Caco-2 (cell line): ENCODE results near the gene ABHD4. TPM values are rescaled to one million over a fixed set of nuclear protein-coding genes. Genes with fewer than 3 reads are reported as not detected.

Experiments
- BruUV-seq: library from RNA; stranded (reverse); fragments of 400-500 nt; replicated peaks from 2 replicates; lab custom pipeline; 2021; lab: Mats Ljungman, UMichigan
- CTCF ChIA-PET: fragments of 300-600 bp; sonication (Branson Sonifier 250); formaldehyde crosslinking; loops from one replicate; lab custom pipeline; 2022; ENCODE audit warnings: antibody characterized with exemption; lab: Charles Lee
- POLR2A ChIA-PET: fragments of 300-600 bp; sonication (Branson Sonifier 250); formaldehyde crosslinking; loops from one replicate; lab custom pipeline; 2022; ENCODE audit warnings: antibody characterized with exemption; lab: Charles Lee
- DNase-seq, 2 experiments: peaks; one replicate each; pipeline versions ENCODE4 v3.0.0 to v3.0.0-alpha.2; 2020 to 2022
- H3K27me3 ChIP-seq: replicated peaks from 2 replicates; pipeline ENCODE4 v1.6.0; 2011; ENCODE audit warnings: low read length; ENCODE audit not compliant: control insufficient read depth, insufficient read depth
- H3K36me3 ChIP-seq: 2 replicates; pipeline ENCODE4 v1.5.1; 2011; ENCODE audit warnings: low read length; ENCODE audit not compliant: control insufficient read depth, insufficient read depth
- H3K4me1 ChIP-seq: fragments of 250-450 bp; sonication (Bioruptor Pico); 2 replicates; pipeline ENCODE4 v1.5.1; 2020; ENCODE audit warnings: mild to moderate bottlenecking
- H3K4me3 ChIP-seq: 2 replicates; pipeline ENCODE4 v1.5.1; 2011; ENCODE audit warnings: low read depth, mild to moderate bottlenecking, control low read depth, low read length
- H3K9me3 ChIP-seq: fragments of 250-450 bp; sonication (Bioruptor Pico); 2 replicates; pipeline ENCODE4 v1.5.1; 2020; ENCODE audit warnings: mild to moderate bottlenecking, moderate library complexity
- H3K27ac Mint-ChIP-seq: one replicate; pipeline ENCODE4 v1.8.0; 2022; ENCODE audit warnings: mixed read lengths; ENCODE audit not compliant: unreplicated experiment
- H3K27me3 Mint-ChIP-seq: one replicate; pipeline ENCODE4 v1.8.0; 2022; ENCODE audit warnings: mixed read lengths; ENCODE audit not compliant: insufficient read depth, unreplicated experiment
- H3K36me3 Mint-ChIP-seq: one replicate; pipeline ENCODE4 v1.8.0; 2022; ENCODE audit warnings: mild to moderate bottlenecking, mixed read lengths; ENCODE audit not compliant: insufficient read depth, unreplicated experiment
- H3K4me1 Mint-ChIP-seq: one replicate; pipeline ENCODE4 v1.8.0; 2022; ENCODE audit warnings: low read depth, mixed read lengths; ENCODE audit not compliant: unreplicated experiment
- H3K4me3 Mint-ChIP-seq: one replicate; pipeline ENCODE4 v1.8.0; 2022; ENCODE audit warnings: mild to moderate bottlenecking, moderate library complexity, mixed read lengths; ENCODE audit not compliant: unreplicated experiment
- H3K9me3 Mint-ChIP-seq: one replicate; pipeline ENCODE4 v1.8.0; 2022; ENCODE audit warnings: mixed read lengths; ENCODE audit not compliant: unreplicated experiment
- CTCF ChIP-seq, 2 experiments: fragments of 200-600 bp in 1 of 2; IDR thresholded peaks; 1 replicate in 1 of 2; 2 replicates in 1 of 2; pipeline versions ENCODE4 v1.5.1 to v1.8.0; 2011 to 2022; ENCODE audit warnings: antibody characterized with exemption in 1 of 2, control low read depth in 1 of 2, inconsistent platforms in 1 of 2, low read depth in 1 of 2, low read length in 1 of 2, mild to moderate bottlenecking in 1 of 2, moderate library complexity in 1 of 2; ENCODE audit not compliant: insufficient read depth in 1 of 2, severe bottlenecking in 1 of 2, unreplicated experiment in 1 of 2
- intact Hi-C: fragments of 100-400 bp; cut with micrococcal nuclease; formaldehyde crosslinking; loops from one replicate; pipeline ENCODE4 v1.10.0; 2022; ENCODE audit not compliant: unreplicated experiment
- total RNA-seq: library from RNA; stranded (reverse); gene quantifications from 2 replicates; pipeline ENCODE4 v1.2.3, GENCODE V29; 2022

The ABHD4 gene
- total RNA-seq, 1 experiment from 2014 or later = 73.5 TPM

GRCh38 chr14:22549981-22550673 lies 48.0 kb upstream of the ABHD4 start:
- peak overlapping the region; percentile 94 for H3K27ac Mint-ChIP-seq
- POLR2A ChIA-PET = no interaction called here

GRCh38 chr14:22551605-22551997 lies 46.5 kb upstream of the ABHD4 start:
- H3K4me3 ChIP-seq = no peak overlapping the region
- intact Hi-C loops = loop anchor here (10.0 kb wide), 1 partner anchor 237 kb away; no protein-coding TSS in a partner anchor
- ChIA-PET CTCF (interaction anchor here (2.1 kb wide), 1 partner anchor 19 kb away, joined by 11 read pairs; no protein-coding TSS in a partner anchor), POLR2A (no interaction called here)
- no peaks in the 10 kb centered on the region for H3K9me3 ChIP-seq
- H3K27me3 ChIP-seq = no peaks in the 10 kb centered on the region
- no peaks in the 10 kb centered on the region for H3K36me3 ChIP-seq
- TF ChIP-seq CTCF (IDR thresholded peaks at IDR 0.05; ENCODE audit: insufficient read depth in 1 of 2, low read depth in 1 of 2, low read length in 1 of 2, severe bottlenecking in 1 of 2, unreplicated experiment in 1 of 2) = no peak
- no TSS peak for BruUV-seq
- H3K27me3 Mint-ChIP-seq = no peaks in the 10 kb centered on the region
- no peak for DNase-seq
- peaks cover 30% of the 10 kb centered on the region for H3K4me1 ChIP-seq
- H3K4me1 Mint-ChIP-seq = peaks cover 20% of the 10 kb centered on the region
- no peaks in the 10 kb centered on the region for H3K9me3 Mint-ChIP-seq
- no peak overlapping the region for H3K4me3 Mint-ChIP-seq
- H3K27ac Mint-ChIP-seq = peak overlapping the region; percentile 23
- H3K36me3 Mint-ChIP-seq = peaks cover 6% of the 10 kb centered on the region

More at GRCh38 chr14:22549981-22550673, 48.0 kb upstream of the ABHD4 start:
- Mint-ChIP-seq H3K36me3 (peaks cover 10% of the 10 kb centered on the region), H3K4me3 (no peak overlapping the region), H3K4me1 (peaks cover 20% of the 10 kb centered on the region), H3K9me3 (no peaks in the 10 kb centered on the region), H3K27me3 (no peaks in the 10 kb centered on the region)
- Histone ChIP-seq H3K4me1 (peaks cover 33% of the 10 kb centered on the region), H3K36me3 (no peaks in the 10 kb centered on the region), H3K4me3 (no peak overlapping the region), H3K9me3 (no peaks in the 10 kb centered on the region), H3K27me3 (no peaks in the 10 kb centered on the region)
- DNase-seq = no peak
- CTCF ChIA-PET = interaction anchor here (1.2 kb wide), 1 partner anchor 20 kb away, joined by 3 read pairs; no protein-coding TSS in a partner anchor
- no TSS peak for BruUV-seq
- intact Hi-C loops = loop anchor here (1.0 to 10.0 kb wide), 2 partner anchors 158 to 235 kb away; no protein-coding TSS in a partner anchor
- TF ChIP-seq CTCF (IDR thresholded peaks at IDR 0.05; ENCODE audit: insufficient read depth in 1 of 2, low read depth in 1 of 2, low read length in 1 of 2, severe bottlenecking in 1 of 2, unreplicated experiment in 1 of 2) = no peak

GRCh38 chr14:22552001-22552826 lies 45.9 kb upstream of the ABHD4 start:
- no peak for TF ChIP-seq CTCF (IDR thresholded peaks at IDR 0.05; ENCODE audit: insufficient read depth in 1 of 2, low read depth in 1 of 2, low read length in 1 of 2, severe bottlenecking in 1 of 2, unreplicated experiment in 1 of 2)
- no peaks in the 10 kb centered on the region for H3K9me3 ChIP-seq
- peak overlapping the region; percentile 23 for H3K27ac Mint-ChIP-seq
- DNase-seq = no peak
- no peaks in the 10 kb centered on the region for H3K27me3 Mint-ChIP-seq
- CTCF ChIA-PET = interaction anchor here (1.4 to 2.1 kb wide), 2 partner anchors 18 to 101 kb away, joined by 6 to 11 read pairs; no protein-coding TSS in a partner anchor
- H3K4me3 Mint-ChIP-seq = no peak overlapping the region
- intact Hi-C loops = loop anchor here (10.0 kb wide), 1 partner anchor 237 kb away; no protein-coding TSS in a partner anchor
- peaks cover 6% of the 10 kb centered on the region for H3K36me3 Mint-ChIP-seq
- H3K4me1 Mint-ChIP-seq = peaks cover 20% of the 10 kb centered on the region
- no peaks in the 10 kb centered on the region for H3K9me3 Mint-ChIP-seq
- no peaks in the 10 kb centered on the region for H3K27me3 ChIP-seq
- peaks cover 27% of the 10 kb centered on the region for H3K4me1 ChIP-seq
- no peaks in the 10 kb centered on the region for H3K36me3 ChIP-seq
- POLR2A ChIA-PET = interaction anchor here (0.5 to 0.8 kb wide), 2 partner anchors 37 to 355 kb away, joined by 3 to 5 read pairs; partner anchors contain the start of gene DAD1
- BruUV-seq = no TSS peak
- H3K4me3 ChIP-seq = no peak overlapping the region
